ENCODE measurements around the gene FHOD3.

- TF ChIP-seq POLR2A (IDR thresholded peaks at IDR 0.05; ENCODE audit: low read length) (no peak), GATA1 (IDR thresholded peaks at IDR 0.05; ENCODE audit: low read depth, low read length) (no peak)
Observed at GRCh38 chr18:36543991-36544725, 246.6 kb downstream of the FHOD3 start.
